OCI-LY7 (cell line): ENCODE measurements around the gene KLHL25. TPM values are rescaled to one million over a fixed set of nuclear protein-coding genes. Genes with fewer than 3 reads are reported as not detected.

Experiments used
- BruUV-seq: library from RNA; stranded (reverse); fragments of 400-500 nt; replicated peaks from 2 replicates; lab custom pipeline; 2021; lab: Mats Ljungman, UMichigan
- CTCF ChIA-PET: fragments of 300-600 bp; sonication (Branson Sonifier 250); formaldehyde crosslinking; loops from one replicate; lab custom pipeline; 2022; ENCODE audit warnings: antibody characterized with exemption; ENCODE audit not compliant: unreplicated experiment; lab: Charles Lee
- POLR2A ChIA-PET: fragments of 300-600 bp; sonication (Branson Sonifier 250); formaldehyde crosslinking; loops from one replicate; lab custom pipeline; 2022; ENCODE audit warnings: antibody characterized with exemption; lab: Charles Lee
- DNase-seq: peaks from one replicate; pipeline ENCODE4 v3.0.0-alpha.2; 2015; ENCODE audit warnings: low spot score
- H2AFZ ChIP-seq: fragments of 200-600 bp; sonication (generic), shearing (Covaris generic); 2 replicates; pipeline ENCODE4 v1.6.1; 2014; ENCODE audit warnings: mild to moderate bottlenecking, antibody characterized with exemption, low read length, moderate library complexity
- H3K27ac ChIP-seq: fragments of 200-600 bp; sonication (generic); 2 replicates; pipeline ENCODE4 v1.5.1; 2014; ENCODE audit warnings: mixed run types, low read depth, mild to moderate bottlenecking, moderate library complexity, low read length, inconsistent platforms; ENCODE audit not compliant: poor library complexity, severe bottlenecking
- H3K36me3 ChIP-seq: fragments of 200-600 bp; sonication (generic); 2 replicates; pipeline ENCODE4 v1.6.1; 2014; ENCODE audit warnings: mild to moderate bottlenecking, antibody characterized with exemption, low read length, moderate library complexity, mixed read lengths; ENCODE audit not compliant: insufficient read depth
- H3K4me1 ChIP-seq: fragments of 200-600 bp; sonication (generic); 2 replicates; pipeline ENCODE4 v1.5.1; 2014; ENCODE audit warnings: mild to moderate bottlenecking, low read length; ENCODE audit not compliant: insufficient read depth, poor library complexity, severe bottlenecking
- H3K4me2 ChIP-seq: fragments of 200-600 bp; sonication (generic); 2 replicates; pipeline ENCODE4 v1.6.1; 2014; ENCODE audit warnings: mild to moderate bottlenecking, low read length
- H3K4me3 ChIP-seq: fragments of 200-600 bp; sonication (generic); 2 replicates; pipeline ENCODE4 v1.5.1; 2014; ENCODE audit warnings: mild to moderate bottlenecking, low read depth, low read length; ENCODE audit not compliant: poor library complexity, severe bottlenecking
- H3K79me2 ChIP-seq: fragments of 200-600 bp; sonication (generic); 2 replicates; pipeline ENCODE4 v1.6.1; 2016; ENCODE audit warnings: low read depth, mild to moderate bottlenecking, low read length, moderate library complexity, mixed read lengths; ENCODE audit not compliant: insufficient read depth
- H3K9me2 ChIP-seq: fragments of 200-600 bp; sonication (generic); 2 replicates; pipeline ENCODE4 v1.6.1; 2016; ENCODE audit warnings: mild to moderate bottlenecking, low read length, mixed read lengths; ENCODE audit not compliant: insufficient read depth
- H3K9me3 ChIP-seq: fragments of 200-600 bp; sonication (generic); 2 replicates; pipeline ENCODE4 v1.6.1; 2014; ENCODE audit warnings: mild to moderate bottlenecking, mixed run types, low read length, mixed read lengths
- H4K20me1 ChIP-seq: fragments of 200-600 bp; sonication (generic); 2 replicates; pipeline ENCODE4 v1.6.1; 2014; ENCODE audit warnings: mild to moderate bottlenecking, antibody characterized with exemption, low read length, moderate library complexity, mixed read lengths; ENCODE audit not compliant: insufficient read depth
- CTCF ChIP-seq: fragments of 200-600 bp; sonication (generic); conservative IDR thresholded peaks from 2 replicates; pipeline ENCODE4 v1.5.1; 2014; ENCODE audit warnings: mild to moderate bottlenecking, antibody characterized with exemption, low read length, moderate library complexity, mixed read lengths
- EZH2phosphoT487 ChIP-seq: fragments of 200-600 bp; sonication (generic); IDR thresholded peaks from 2 replicates; pipeline ENCODE4 v1.6.1; 2018; ENCODE audit warnings: low read depth, borderline replicate concordance, mild to moderate bottlenecking, mixed run types, antibody characterized with exemption, low read length, moderate library complexity, mixed read lengths
- intact Hi-C: fragments of 100-400 bp; cut with micrococcal nuclease; formaldehyde crosslinking; loops from one replicate; pipeline ENCODE4 v1.10.0; 2022; ENCODE audit not compliant: unreplicated experiment
- total RNA-seq, 2 experiments: library from RNA; depleted of rRNA in 1 of 2; stranded (reverse); fragments of >200 nt in 1 of 2; shearing (Covaris generic) in 1 of 2; gene quantifications; 2 replicates each; pipeline ENCODE4 v1.2.3, GENCODE V29; 2014 to 2022

The KLHL25 gene
- total RNA-seq, 2 experiments from 2014 or later = 5.1 to 7.7 TPM

DNA sequence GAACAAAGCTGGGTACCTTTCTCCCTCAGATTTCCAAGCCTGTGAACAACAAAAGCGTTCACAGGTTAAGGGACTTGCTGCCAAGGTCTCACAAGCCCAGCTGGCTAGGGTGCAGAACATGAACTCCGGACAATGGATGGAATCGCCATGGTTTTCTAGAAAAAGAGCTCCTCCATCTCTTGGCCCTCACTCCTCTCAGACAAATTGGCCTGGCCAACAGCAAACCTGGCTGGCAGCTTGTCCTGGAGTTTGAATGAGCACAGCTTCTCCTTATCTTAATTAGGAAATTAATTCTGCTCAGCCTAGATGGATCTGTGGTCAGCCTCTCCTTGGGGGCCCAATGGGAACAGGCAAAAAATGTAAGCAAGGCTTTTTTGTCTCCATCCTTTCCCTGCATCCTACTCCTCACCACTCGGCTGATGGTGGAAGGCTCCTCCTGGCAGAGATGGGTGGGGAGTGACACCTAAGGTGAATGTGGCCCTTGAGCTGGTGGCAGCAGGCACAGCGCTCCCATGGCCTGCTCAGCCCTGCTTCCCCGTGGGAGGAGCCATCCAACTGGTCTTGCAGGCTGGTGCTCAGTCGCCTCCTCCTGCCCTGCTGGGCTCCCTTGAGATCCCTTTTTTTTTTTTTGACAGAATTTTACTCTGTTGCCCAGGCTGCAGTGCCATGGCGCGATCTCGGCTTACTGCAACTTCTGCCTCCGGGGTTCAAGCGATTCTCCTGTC lies 5.8 kb downstream of the KLHL25 start:
- intact Hi-C loops = no loop called here
- no peak overlapping the region for H3K4me2 ChIP-seq
- no peaks in the 10 kb centered on the region for H4K20me1 ChIP-seq
- no peak overlapping the region for H3K4me3 ChIP-seq
- no peak overlapping the region for H2AFZ ChIP-seq
- no peak overlapping the region for H3K27ac ChIP-seq
- DNase-seq = no peak
- H3K9me2 ChIP-seq = no peaks in the 10 kb centered on the region
- H3K79me2 ChIP-seq = peaks cover 4% of the 10 kb centered on the region; the same call in 1 of the 2 replicates
- POLR2A ChIA-PET = interaction anchor here (1.0 kb wide), 1 partner anchor 385 kb away, joined by 3 read pairs; no protein-coding TSS in a partner anchor
- no peaks in the 10 kb centered on the region for H3K36me3 ChIP-seq
- no peak for TF ChIP-seq CTCF
- TF ChIP-seq EZH2phosphoT487 = no peak
- no TSS peak for BruUV-seq
- H3K9me3 ChIP-seq = no peaks in the 10 kb centered on the region
- CTCF ChIA-PET = no interaction called here
- peaks cover 28% of the 10 kb centered on the region for H3K4me1 ChIP-seq

DNA sequence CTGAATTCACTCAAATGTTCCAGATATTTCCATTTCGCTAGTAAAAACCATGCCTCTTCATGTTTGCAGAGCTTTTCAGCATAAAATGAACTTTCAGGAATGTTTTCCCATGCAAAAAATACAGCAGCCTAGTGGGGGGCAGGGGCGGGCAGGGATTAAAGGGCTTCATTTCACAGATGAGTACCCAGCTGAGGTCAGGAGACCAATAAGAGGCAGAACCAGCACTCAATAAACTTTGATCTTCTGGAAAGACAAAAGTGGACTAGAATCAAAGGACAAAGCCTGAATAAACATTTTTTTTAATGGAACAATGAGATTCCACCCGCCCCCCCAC lies 8.0 kb downstream of the KLHL25 start:
- intact Hi-C loops = no loop called here
- CTCF ChIA-PET = no interaction called here

More for the DNA sequence above, 8.0 kb downstream of the KLHL25 start:
- H3K36me3 ChIP-seq = no peaks in the 10 kb centered on the region
- H3K4me3 ChIP-seq = no peak overlapping the region
- no peak overlapping the region for H3K27ac ChIP-seq
- H4K20me1 ChIP-seq = no peaks in the 10 kb centered on the region
- POLR2A ChIA-PET = interaction anchor here (0.6 kb wide), 1 partner anchor 344 kb away, joined by 3 read pairs; no protein-coding TSS in a partner anchor
- no peak for DNase-seq
- TF ChIP-seq CTCF (no peak), EZH2phosphoT487 (no peak)
- H2AFZ ChIP-seq = no peak overlapping the region
- BruUV-seq = no TSS peak
- H3K9me3 ChIP-seq = no peaks in the 10 kb centered on the region
- H3K4me2 ChIP-seq = no peak overlapping the region
- no peaks in the 10 kb centered on the region for H3K9me2 ChIP-seq
- no peaks in the 10 kb centered on the region for H3K79me2 ChIP-seq
- peaks cover 16% of the 10 kb centered on the region for H3K4me1 ChIP-seq
